WI38 (cell line): Measurements from ENCODE around the gene GRID2.

Source experiments
- H3K4me3 ChIP-seq: 2 replicates; pipeline ENCODE4 v1.5.1; 2011; ENCODE audit warnings: low read depth, mild to moderate bottlenecking, control low read depth, low read length
- TF ChIP-seq, protein P1 (sequence below): IDR thresholded peaks from 2 replicates; pipeline ENCODE4 v1.5.1; 2012; ENCODE audit warnings: low read depth, mild to moderate bottlenecking, control low read depth, low read length

Gene GRID2

DNA sequence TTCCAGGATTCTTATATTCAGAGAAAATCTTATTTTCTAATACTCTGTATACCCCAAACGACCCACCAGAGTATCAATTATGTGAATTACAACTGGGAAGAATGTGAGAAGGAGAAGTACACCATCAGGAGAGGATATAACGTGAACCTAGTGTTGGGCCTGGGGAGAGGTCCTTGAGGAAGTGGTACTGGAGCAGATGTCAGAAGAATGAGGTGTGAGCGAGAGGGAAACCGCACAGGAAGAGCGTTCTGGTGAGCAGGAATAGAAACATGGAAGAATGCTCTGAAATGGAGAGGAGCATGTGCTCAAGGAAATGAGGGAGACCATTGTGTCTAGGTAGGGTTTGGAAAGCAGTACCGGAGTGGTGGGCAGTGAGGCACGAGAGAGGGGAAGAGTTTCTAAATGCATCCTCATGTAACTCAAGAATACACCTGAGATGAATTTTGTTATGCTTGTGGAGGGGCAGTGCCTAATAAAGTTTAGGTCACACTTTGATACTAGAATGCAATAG is 151.6 kb downstream of the GRID2 start:
- H3K4me3 ChIP-seq = no peak overlapping the region
- TF ChIP-seq, protein P1, sequence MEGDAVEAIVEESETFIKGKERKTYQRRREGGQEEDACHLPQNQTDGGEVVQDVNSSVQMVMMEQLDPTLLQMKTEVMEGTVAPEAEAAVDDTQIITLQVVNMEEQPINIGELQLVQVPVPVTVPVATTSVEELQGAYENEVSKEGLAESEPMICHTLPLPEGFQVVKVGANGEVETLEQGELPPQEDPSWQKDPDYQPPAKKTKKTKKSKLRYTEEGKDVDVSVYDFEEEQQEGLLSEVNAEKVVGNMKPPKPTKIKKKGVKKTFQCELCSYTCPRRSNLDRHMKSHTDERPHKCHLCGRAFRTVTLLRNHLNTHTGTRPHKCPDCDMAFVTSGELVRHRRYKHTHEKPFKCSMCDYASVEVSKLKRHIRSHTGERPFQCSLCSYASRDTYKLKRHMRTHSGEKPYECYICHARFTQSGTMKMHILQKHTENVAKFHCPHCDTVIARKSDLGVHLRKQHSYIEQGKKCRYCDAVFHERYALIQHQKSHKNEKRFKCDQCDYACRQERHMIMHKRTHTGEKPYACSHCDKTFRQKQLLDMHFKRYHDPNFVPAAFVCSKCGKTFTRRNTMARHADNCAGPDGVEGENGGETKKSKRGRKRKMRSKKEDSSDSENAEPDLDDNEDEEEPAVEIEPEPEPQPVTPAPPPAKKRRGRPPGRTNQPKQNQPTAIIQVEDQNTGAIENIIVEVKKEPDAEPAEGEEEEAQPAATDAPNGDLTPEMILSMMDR = no peak

DNA sequence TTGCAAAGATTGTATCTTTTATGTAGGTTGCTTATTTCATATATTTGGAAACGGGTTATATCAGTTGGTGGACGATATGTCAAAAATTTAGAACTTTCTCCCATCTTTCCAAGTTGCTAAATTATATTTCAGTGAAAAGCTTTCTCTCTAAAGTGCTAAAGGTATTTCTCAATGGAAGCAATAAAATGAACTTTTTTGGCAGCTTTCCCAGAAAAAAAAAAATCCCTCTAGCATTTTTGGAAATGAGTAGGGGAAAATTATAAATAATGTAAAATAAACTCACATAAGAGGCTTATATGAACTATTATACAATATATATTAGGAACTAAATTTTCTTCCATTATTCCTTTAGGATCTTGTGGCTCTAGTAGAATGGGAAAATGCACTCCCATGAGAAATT is 152.2 kb downstream of the GRID2 start:
- no peak overlapping the region for H3K4me3 ChIP-seq
- TF ChIP-seq, protein P1 = no peak

DNA sequence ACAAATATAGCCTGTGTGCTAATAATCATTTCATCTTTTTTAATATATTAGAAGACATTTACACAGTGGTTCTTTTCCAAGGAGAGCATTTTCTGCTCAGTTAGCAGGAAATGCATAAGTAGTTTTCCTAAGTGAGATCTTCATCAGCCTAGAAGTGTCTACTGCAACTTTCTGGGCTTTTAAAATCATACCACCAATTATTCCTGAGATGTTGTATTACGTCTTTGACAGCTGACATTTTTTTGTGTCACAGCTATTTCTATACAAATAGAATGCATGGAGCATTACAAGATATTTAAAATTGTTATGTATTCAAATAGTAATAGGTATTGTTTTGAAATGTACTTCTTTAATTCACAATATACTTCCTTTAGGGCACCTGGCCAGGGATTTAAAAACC is 158.0 kb downstream of the GRID2 start:
- TF ChIP-seq, protein P1 = no peak
- no peak overlapping the region for H3K4me3 ChIP-seq

DNA sequence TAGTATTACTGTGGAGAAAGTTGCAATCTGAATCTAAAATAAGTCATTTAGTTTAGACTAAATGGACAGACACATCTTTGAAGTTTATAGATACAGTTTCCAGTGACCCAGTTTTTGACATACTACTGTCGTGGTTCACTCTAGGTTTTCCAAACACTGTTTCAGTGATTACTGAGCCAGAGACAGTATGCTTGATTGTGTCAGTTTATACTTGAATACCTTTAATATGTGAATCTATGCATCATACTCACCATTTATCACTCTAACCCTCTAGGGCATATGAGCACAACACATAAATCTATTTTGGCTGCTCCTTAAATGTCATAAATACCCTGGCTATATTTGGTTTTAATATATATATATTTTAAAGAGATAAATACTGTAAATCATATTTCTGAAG is 173.5 kb downstream of the GRID2 start:
- H3K4me3 ChIP-seq = no peak overlapping the region
- TF ChIP-seq, protein P1 = no peak

DNA sequence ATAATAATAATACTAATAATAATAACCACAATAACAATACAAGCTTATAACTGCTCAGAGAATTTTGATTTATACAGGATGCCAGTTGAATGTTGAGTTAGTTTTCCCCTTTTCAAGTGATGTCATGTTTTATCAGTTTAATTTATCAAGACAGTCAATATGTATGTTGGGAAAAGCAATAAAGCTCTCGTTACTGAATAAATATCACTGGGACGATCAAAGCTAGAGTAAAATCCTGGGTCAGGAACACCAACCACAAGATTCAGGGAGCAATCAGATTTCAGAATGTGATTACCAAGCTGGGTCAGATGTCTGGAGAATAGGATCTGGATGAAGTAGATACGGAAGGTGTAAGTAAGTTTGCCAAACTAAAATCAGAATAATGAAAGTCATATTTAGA is 179.6 kb downstream of the GRID2 start:
- no peak overlapping the region for H3K4me3 ChIP-seq
- TF ChIP-seq, protein P1 = no peak

DNA sequence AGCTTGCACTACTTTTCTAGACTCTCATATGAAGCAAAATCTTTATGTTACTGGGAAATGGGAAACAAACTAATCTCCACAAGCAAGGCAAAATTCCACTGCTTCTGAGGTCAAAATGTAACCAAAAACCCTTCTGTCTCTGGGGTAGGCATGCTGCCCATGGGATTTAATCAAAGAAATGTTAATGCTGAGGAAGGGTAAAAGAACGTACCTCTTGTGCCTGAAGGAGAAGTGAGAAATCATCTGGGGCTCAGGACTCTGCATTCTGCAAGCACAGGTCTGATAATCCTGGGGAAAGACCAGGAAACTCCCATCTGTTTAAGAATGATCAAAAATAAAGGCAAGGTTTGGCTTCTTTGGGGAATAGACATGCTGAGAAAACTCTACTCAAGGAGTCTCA is 184.7 kb downstream of the GRID2 start:
- TF ChIP-seq, protein P1 = no peak
- no peak overlapping the region for H3K4me3 ChIP-seq

DNA sequence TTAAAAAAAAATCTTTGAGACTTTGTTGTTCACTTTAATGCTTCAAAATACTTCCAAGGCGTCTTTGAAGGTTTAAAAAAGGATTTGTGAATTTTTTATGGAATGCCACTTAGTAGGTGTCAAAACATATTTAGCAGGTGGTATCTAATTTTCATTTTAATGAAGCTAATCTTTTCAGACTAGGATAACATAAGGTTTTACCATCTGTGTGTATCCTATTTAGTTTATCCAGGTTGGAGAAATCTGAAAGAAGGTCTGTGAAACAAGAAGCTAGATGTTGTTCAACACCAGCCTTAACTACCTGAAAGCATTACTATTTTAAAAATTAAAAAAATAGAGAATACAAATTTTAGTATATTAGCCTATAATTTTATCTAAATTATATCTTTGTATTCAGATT is 193.4 kb downstream of the GRID2 start:
- TF ChIP-seq, protein P1 = no peak
- no peak overlapping the region for H3K4me3 ChIP-seq
